ENCODE data around the gene ASPG. TPM values are rescaled to one million over a fixed set of nuclear protein-coding genes. Genes with fewer than 3 reads are reported as not detected.

Gene ASPG
- total RNA-seq, 2 experiments from 2014 or later: not detected

GRCh38 chr14:104072586-104072985 lies 12.9 kb upstream of the ASPG start:
- ChIA-PET POLR2A (no interaction called here), CTCF (no interaction called here)
- H3K27ac Mint-ChIP-seq: no peak overlapping the region
- no peak overlapping the region for H3K4me3 Mint-ChIP-seq
- intact Hi-C loops (cut with DNase I, micrococcal nuclease): loop anchor here in 1 of 2 experiments (10.0 kb wide), 1 partner anchor 1192 kb away; no protein-coding TSS in a partner anchor
- H3K4me1 ChIP-seq (ENCODE audit: insufficient read depth, low read length): peaks cover 10% of the 10 kb centered on the region
- H3K4me1 Mint-ChIP-seq (ENCODE audit: low read depth): peaks cover 7% of the 10 kb centered on the region
- H3K36me3 Mint-ChIP-seq (ENCODE audit: low read depth): no peaks in the 10 kb centered on the region
- ATAC-seq (ENCODE audit: poor library complexity) (no peak), DNase-seq (no peak)
- H3K9me3 ChIP-seq (ENCODE audit: control insufficient read depth in 1 of 2, insufficient read depth in 1 of 2, low read length in 2 of 2): peaks cover 5% of the 10 kb centered on the region in 2 experiments
- no peak for TF ChIP-seq CTCF (IDR thresholded peaks at IDR 0.05)
- H3K9me3 Mint-ChIP-seq: peaks cover 9% of the 10 kb centered on the region
- peaks cover 18% of the 10 kb centered on the region for H3K27me3 Mint-ChIP-seq
- H3K27me3 ChIP-seq (ENCODE audit: control insufficient read depth in 1 of 2, insufficient read depth in 2 of 2, low read length in 2 of 2): peaks cover 0 to 4% of the 10 kb centered on the region in 2 experiments
- no peaks in the 10 kb centered on the region for H3K36me3 ChIP-seq (ENCODE audit: insufficient read depth, low read length)
- no peak overlapping the region for H3K4me3 ChIP-seq (ENCODE audit: low read length)
- no peak overlapping the region for H3K27ac ChIP-seq (ENCODE audit: low read depth in 1 of 2, low read length in 2 of 2)

GRCh38 chr14:104073764-104074163 lies 11.7 kb upstream of the ASPG start:
- no peak overlapping the region for H3K4me3 Mint-ChIP-seq
- no peak overlapping the region for H3K4me3 ChIP-seq (ENCODE audit: low read length)
- no peak for ATAC-seq (ENCODE audit: poor library complexity)
- H3K9me3 ChIP-seq (ENCODE audit: control insufficient read depth in 1 of 2, insufficient read depth in 1 of 2, low read length in 2 of 2): peaks cover 5% of the 10 kb centered on the region in 2 experiments
- H3K27ac ChIP-seq (ENCODE audit: low read depth in 1 of 2, low read length in 2 of 2): no peak overlapping the region
- peaks cover 19% of the 10 kb centered on the region for H3K4me1 ChIP-seq (ENCODE audit: insufficient read depth, low read length)
- H3K36me3 Mint-ChIP-seq (ENCODE audit: low read depth): no peaks in the 10 kb centered on the region
- peaks cover 9% of the 10 kb centered on the region for H3K9me3 Mint-ChIP-seq
- CTCF ChIA-PET: no interaction called here
- no peak for TF ChIP-seq CTCF (IDR thresholded peaks at IDR 0.05)
- peaks cover 17% of the 10 kb centered on the region for H3K4me1 Mint-ChIP-seq (ENCODE audit: low read depth)
- no peak for DNase-seq
- POLR2A ChIA-PET: no interaction called here
- H3K27me3 ChIP-seq (ENCODE audit: control insufficient read depth in 1 of 2, insufficient read depth in 2 of 2, low read length in 2 of 2): no peaks in the 10 kb centered on the region
- intact Hi-C loops (cut with DNase I, micrococcal nuclease): loop anchor here in 1 of 2 experiments (10.0 kb wide), 1 partner anchor 1191 kb away; no protein-coding TSS in a partner anchor
- H3K27ac Mint-ChIP-seq: no peak overlapping the region
- no peaks in the 10 kb centered on the region for H3K36me3 ChIP-seq (ENCODE audit: insufficient read depth, low read length)
- peaks cover 14% of the 10 kb centered on the region for H3K27me3 Mint-ChIP-seq

GRCh38 chr14:104075530-104076151 lies 9.9 kb upstream of the ASPG start:
- peak; percentile 14 for TF ChIP-seq CTCF (IDR thresholded peaks at IDR 0.05)
- peaks cover 5% of the 10 kb centered on the region in 2 experiments for H3K9me3 ChIP-seq (ENCODE audit: control insufficient read depth in 1 of 2, insufficient read depth in 1 of 2, low read length in 2 of 2)
- no peaks in the 10 kb centered on the region for H3K27me3 ChIP-seq (ENCODE audit: control insufficient read depth in 1 of 2, insufficient read depth in 2 of 2, low read length in 2 of 2)
- Mint-ChIP-seq H3K36me3 (ENCODE audit: low read depth) (no peaks in the 10 kb centered on the region), H3K4me3 (no peak overlapping the region), H3K9me3 (peaks cover 9% of the 10 kb centered on the region), H3K27ac (no peak overlapping the region), H3K27me3 (peaks cover 5% of the 10 kb centered on the region), H3K4me1 (ENCODE audit: low read depth) (peaks cover 20% of the 10 kb centered on the region)
- no peak for DNase-seq
- H3K4me1 ChIP-seq (ENCODE audit: insufficient read depth, low read length): peaks cover 19% of the 10 kb centered on the region
- ChIA-PET POLR2A (interaction anchor here (1.0 kb wide), 1 partner anchor 255 kb away, joined by 3 read pairs; no protein-coding TSS in a partner anchor), CTCF (interaction anchor here (0.9 kb wide), 1 partner anchor 259 kb away, joined by 3 read pairs; no protein-coding TSS in a partner anchor)
- H3K4me3 ChIP-seq (ENCODE audit: low read length): no peak overlapping the region
- no peak for ATAC-seq (ENCODE audit: poor library complexity)
- no peaks in the 10 kb centered on the region for H3K36me3 ChIP-seq (ENCODE audit: insufficient read depth, low read length)
- H3K27ac ChIP-seq (ENCODE audit: low read depth in 1 of 2, low read length in 2 of 2): no peak overlapping the region
- intact Hi-C loops (cut with DNase I, micrococcal nuclease): loop anchor here in 1 of 2 experiments (5.0 to 10.0 kb wide), 3 partner anchors 62 to 1189 kb away; partner anchors contain the start of gene KIF26A

Data from CD4-positive, alpha-beta T cell (primary cell).